Measurements from ENCODE around the gene CIRBP. TPM values are rescaled to one million over a fixed set of nuclear protein-coding genes. Genes with fewer than 3 reads are reported as not detected.

CIRBP gene
- total and polyA plus RNA-seq, 2 of the 13 experiments (the other 11 are each of a cell fraction or from before 2014, with no cell fraction given) = 133 to 140 TPM

DNA sequence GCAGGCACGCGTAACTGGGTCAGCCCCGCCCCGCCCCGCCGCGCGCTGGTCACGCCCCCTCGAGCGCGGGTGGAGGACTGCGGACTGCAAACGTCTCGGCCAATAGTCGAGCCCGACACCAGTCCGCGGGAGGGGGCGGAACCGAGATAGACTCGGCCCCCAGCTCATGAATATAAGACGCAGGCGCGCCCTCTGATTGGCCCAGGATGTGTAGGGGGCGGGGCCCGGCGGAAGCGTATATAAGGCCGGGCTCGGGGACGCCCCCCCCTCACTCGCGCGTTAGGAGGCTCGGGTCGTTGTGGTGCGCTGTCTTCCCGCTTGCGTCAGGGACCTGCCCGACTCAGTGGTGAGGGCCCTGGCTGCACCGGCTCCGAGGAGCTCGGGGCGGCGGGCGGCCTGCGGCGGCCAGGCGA lies at the start of gene CIRBP (continued):
- no peak for TF ChIP-seq ZNF782 (CRISPR knock-in tag; IDR thresholded peaks at IDR 0.05; ENCODE audit: borderline replicate concordance)
- TF ChIP-seq, protein P1, sequence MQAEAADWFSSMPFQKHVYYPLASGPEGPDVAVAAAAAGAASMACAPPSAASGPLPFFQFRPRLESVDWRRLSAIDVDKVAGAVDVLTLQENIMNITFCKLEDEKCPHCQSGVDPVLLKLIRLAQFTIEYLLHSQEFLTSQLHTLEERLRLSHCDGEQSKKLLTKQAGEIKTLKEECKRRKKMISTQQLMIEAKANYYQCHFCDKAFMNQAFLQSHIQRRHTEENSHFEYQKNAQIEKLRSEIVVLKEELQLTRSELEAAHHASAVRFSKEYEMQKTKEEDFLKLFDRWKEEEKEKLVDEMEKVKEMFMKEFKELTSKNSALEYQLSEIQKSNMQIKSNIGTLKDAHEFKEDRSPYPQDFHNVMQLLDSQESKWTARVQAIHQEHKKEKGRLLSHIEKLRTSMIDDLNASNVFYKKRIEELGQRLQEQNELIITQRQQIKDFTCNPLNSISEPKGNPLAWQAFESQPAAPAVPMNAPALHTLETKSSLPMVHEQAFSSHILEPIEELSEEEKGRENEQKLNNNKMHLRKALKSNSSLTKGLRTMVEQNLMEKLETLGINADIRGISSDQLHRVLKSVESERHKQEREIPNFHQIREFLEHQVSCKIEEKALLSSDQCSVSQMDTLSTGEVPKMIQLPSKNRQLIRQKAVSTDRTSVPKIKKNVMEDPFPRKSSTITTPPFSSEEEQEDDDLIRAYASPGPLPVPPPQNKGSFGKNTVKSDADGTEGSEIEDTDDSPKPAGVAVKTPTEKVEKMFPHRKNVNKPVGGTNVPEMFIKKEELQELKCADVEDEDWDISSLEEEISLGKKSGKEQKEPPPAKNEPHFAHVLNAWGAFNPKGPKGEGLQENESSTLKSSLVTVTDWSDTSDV (CRISPR knock-in tag; IDR thresholded peaks at IDR 0.05) = no peak
- no peak for TF ChIP-seq MAF1 (CRISPR knock-in tag; IDR thresholded peaks at IDR 0.05; ENCODE audit: borderline replicate concordance)
- TF ChIP-seq NRL (CRISPR knock-in tag; IDR thresholded peaks at IDR 0.05; ENCODE audit: borderline replicate concordance) = 0 out of 2 replicates have a peak, but pooled peaks have one; percentile 29
- TF ChIP-seq SATB2 (CRISPR knock-in tag; IDR thresholded peaks at IDR 0.05) = no peak
- TF ChIP-seq XRCC5 (optimal IDR thresholded peaks at IDR 0.05; ENCODE audit: low read length) = no peak
- TF ChIP-seq NFE2L2 (IDR thresholded peaks at IDR 0.05; ENCODE audit: low read length) = no peak
- TF ChIP-seq CHD2 (IDR thresholded peaks at IDR 0.05; ENCODE audit: low read depth, low read length) = peak; percentile 28; the same call in 1 of the 2 replicates
- TF ChIP-seq KLF16 (CRISPR knock-in tag; IDR thresholded peaks at IDR 0.05) = no peak; a peak in 1 of 4 replicates
- TF ChIP-seq SMAD3 (CRISPR knock-in tag; IDR thresholded peaks at IDR 0.05) = no peak
- TF ChIP-seq, protein P2, sequence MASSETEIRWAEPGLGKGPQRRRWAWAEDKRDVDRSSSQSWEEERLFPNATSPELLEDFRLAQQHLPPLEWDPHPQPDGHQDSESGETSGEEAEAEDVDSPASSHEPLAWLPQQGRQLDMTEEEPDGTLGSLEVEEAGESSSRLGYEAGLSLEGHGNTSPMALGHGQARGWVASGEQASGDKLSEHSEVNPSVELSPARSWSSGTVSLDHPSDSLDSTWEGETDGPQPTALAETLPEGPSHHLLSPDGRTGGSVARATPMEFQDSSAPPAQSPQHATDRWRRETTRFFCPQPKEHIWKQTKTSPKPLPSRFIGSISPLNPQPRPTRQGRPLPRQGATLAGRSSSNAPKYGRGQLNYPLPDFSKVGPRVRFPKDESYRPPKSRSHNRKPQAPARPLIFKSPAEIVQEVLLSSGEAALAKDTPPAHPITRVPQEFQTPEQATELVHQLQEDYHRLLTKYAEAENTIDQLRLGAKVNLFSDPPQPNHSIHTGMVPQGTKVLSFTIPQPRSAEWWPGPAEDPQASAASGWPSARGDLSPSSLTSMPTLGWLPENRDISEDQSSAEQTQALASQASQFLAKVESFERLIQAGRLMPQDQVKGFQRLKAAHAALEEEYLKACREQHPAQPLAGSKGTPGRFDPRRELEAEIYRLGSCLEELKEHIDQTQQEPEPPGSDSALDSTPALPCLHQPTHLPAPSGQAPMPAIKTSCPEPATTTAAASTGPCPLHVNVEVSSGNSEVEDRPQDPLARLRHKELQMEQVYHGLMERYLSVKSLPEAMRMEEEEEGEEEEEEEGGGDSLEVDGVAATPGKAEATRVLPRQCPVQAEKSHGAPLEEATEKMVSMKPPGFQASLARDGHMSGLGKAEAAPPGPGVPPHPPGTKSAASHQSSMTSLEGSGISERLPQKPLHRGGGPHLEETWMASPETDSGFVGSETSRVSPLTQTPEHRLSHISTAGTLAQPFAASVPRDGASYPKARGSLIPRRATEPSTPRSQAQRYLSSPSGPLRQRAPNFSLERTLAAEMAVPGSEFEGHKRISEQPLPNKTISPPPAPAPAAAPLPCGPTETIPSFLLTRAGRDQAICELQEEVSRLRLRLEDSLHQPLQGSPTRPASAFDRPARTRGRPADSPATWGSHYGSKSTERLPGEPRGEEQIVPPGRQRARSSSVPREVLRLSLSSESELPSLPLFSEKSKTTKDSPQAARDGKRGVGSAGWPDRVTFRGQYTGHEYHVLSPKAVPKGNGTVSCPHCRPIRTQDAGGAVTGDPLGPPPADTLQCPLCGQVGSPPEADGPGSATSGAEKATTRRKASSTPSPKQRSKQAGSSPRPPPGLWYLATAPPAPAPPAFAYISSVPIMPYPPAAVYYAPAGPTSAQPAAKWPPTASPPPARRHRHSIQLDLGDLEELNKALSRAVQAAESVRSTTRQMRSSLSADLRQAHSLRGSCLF (CRISPR knock-in tag; IDR thresholded peaks at IDR 0.05; ENCODE audit: borderline replicate concordance) = no peak
- TF ChIP-seq GATAD1 (CRISPR knock-in tag; IDR thresholded peaks at IDR 0.05) = no peak; the same call in none of the 2 replicates
- TF ChIP-seq TGIF2 (CRISPR knock-in tag; IDR thresholded peaks at IDR 0.05) = 0 out of 2 replicates have a peak, but pooled peaks have one; percentile 39
- TF ChIP-seq ZSCAN25 (CRISPR knock-in tag; IDR thresholded peaks at IDR 0.05) = no peak
- no peak for TF ChIP-seq ELF3 (CRISPR knock-in tag; IDR thresholded peaks at IDR 0.05)
- TF ChIP-seq SMAD9 (CRISPR knock-in tag; IDR thresholded peaks at IDR 0.05) = no peak
- TF ChIP-seq, protein P3, sequence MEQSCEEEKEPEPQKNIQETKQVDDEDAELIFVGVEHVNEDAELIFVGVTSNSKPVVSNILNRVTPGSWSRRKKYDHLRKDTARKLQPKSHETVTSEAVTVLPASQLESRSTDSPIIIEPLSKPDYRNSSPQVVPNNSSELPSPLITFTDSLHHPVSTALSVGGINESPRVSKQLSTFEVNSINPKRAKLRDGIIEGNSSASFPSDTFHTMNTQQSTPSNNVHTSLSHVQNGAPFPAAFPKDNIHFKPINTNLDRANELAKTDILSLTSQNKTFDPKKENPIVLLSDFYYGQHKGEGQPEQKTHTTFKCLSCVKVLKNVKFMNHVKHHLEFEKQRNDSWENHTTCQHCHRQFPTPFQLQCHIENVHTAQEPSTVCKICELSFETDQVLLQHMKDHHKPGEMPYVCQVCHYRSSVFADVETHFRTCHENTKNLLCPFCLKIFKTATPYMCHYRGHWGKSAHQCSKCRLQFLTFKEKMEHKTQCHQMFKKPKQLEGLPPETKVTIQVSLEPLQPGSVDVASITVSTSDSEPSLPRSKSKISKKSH (CRISPR knock-in tag; IDR thresholded peaks at IDR 0.05; ENCODE audit: borderline replicate concordance) = no peak; the same call in 1 of the 2 replicates
- no peak for TF ChIP-seq MAFK (conservative IDR thresholded peaks at IDR 0.05 in 1 of 2, IDR thresholded peaks at IDR 0.05 in 1 of 2; ENCODE audit: low read length in 2 of 2)
- no peak for TF ChIP-seq ZNF207 (IDR thresholded peaks at IDR 0.05; ENCODE audit: borderline replicate concordance)
- TF ChIP-seq, protein P4, sequence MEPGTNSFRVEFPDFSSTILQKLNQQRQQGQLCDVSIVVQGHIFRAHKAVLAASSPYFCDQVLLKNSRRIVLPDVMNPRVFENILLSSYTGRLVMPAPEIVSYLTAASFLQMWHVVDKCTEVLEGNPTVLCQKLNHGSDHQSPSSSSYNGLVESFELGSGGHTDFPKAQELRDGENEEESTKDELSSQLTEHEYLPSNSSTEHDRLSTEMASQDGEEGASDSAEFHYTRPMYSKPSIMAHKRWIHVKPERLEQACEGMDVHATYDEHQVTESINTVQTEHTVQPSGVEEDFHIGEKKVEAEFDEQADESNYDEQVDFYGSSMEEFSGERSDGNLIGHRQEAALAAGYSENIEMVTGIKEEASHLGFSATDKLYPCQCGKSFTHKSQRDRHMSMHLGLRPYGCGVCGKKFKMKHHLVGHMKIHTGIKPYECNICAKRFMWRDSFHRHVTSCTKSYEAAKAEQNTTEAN (CRISPR knock-in tag; conservative IDR thresholded peaks at IDR 0.05) = no peak
- TF ChIP-seq RBAK (CRISPR knock-in tag; IDR thresholded peaks at IDR 0.05) = no peak

All from HepG2 (cell line).